Lower leg skin (tissue), 4 donors: ENCODE data around the gene DBN1. TPM values are rescaled to one million over a fixed set of nuclear protein-coding genes. Genes with fewer than 3 reads are reported as not detected.
"Not testable (repeated sequence)": the region's sequence is repeated elsewhere in the genome, so short reads cannot be mapped to it uniquely, and the experiment has no call there.

ENCODE experiments used
- DNase-seq, 2 donors: peaks; one replicate each; pipeline ENCODE4 v3.0.0-alpha.2; 2019; ENCODE audit warnings: low spot score in 2 of 2
- H3K4me3 ChIP-seq: fragments of 200-600 bp; sonication (generic); 2 replicates; pipeline ENCODE4 v1.5.1; 2017; ENCODE audit warnings: mild to moderate bottlenecking, low read depth; ENCODE audit not compliant: poor library complexity, severe bottlenecking
- POLR2A ChIP-seq, 2 donors: fragments of 450-650 bp; IDR thresholded peaks; one replicate each; pipeline ENCODE4 v1.6.1; 2016 to 2017; ENCODE audit warnings: antibody characterized with exemption in 2 of 2, mild to moderate bottlenecking in 1 of 2, moderate library complexity in 1 of 2
- WGBS, 2 donors: methylation state at CpG; one replicate each; pipeline ENCODE4 v1.1.5; 2018; 5-methylcytosine and 5-hydroxymethylcytosine counted together
- intact Hi-C: fragments of 100-400 bp; cut with DNase I; formaldehyde crosslinking; loops from one replicate; pipeline ENCODE4 v1.15.0; 2023; ENCODE audit warnings: low total_unique reads
- total RNA-seq, 4 donors: library from RNA; depleted of rRNA; stranded (reverse); fragments of >200 nt; gene quantifications; one replicate each; pipeline ENCODE4 v1.1.0, GENCODE V29; 2016
- TF ChIP-seq, protein P1 (sequence below), 3 donors: fragments of 450-650 bp; IDR thresholded peaks; one replicate each; pipeline ENCODE4 v1.5.1; 2016; ENCODE audit warnings: antibody characterized with exemption in 3 of 3, mild to moderate bottlenecking in 3 of 3, moderate library complexity in 2 of 3

DBN1 gene
- total RNA-seq, 4 donors from 2014 or later = 14.0 to 65.5 (median 27.6) TPM

DNA sequence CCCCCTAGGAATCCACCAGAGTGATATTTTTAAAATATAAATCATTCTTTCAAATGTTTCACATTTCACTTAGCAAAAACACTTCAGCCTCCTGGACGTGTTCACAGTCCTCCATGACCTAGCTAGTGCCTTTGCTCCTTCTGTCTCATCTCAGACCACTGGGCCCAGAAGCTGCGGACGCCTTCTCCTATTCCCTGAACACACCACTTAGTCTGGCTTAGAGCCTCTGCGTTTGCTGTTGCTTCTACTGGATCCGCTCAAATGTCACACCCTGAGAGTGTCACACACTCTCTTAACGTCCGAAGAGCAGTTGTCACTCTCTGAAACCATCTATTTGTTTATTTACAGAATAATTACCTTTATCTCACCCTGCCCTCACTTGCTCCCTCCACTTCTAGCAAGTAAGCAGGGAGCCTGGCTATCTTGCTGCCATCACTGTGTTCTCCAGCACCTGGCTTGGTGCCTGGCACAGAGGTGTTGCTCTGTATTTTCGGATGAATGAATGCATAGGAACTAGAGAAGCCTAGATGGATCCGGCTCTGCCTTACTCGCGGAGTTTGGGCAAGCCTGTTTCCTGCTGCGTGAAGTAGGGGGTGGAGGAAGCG, 48.1 kb downstream of the DBN1 start:
- no peak for TF ChIP-seq POLR2A (IDR thresholded peaks at IDR 0.05)
- TF ChIP-seq, protein P1, sequence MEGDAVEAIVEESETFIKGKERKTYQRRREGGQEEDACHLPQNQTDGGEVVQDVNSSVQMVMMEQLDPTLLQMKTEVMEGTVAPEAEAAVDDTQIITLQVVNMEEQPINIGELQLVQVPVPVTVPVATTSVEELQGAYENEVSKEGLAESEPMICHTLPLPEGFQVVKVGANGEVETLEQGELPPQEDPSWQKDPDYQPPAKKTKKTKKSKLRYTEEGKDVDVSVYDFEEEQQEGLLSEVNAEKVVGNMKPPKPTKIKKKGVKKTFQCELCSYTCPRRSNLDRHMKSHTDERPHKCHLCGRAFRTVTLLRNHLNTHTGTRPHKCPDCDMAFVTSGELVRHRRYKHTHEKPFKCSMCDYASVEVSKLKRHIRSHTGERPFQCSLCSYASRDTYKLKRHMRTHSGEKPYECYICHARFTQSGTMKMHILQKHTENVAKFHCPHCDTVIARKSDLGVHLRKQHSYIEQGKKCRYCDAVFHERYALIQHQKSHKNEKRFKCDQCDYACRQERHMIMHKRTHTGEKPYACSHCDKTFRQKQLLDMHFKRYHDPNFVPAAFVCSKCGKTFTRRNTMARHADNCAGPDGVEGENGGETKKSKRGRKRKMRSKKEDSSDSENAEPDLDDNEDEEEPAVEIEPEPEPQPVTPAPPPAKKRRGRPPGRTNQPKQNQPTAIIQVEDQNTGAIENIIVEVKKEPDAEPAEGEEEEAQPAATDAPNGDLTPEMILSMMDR (IDR thresholded peaks at IDR 0.05) = no peak
- no peak for DNase-seq
- H3K4me3 ChIP-seq = peak overlapping the region; percentile 8
- intact Hi-C loops = no loop called here
- 43 to 45% methylated on average over 13 of the region's 13 CpGs for WGBS, 2 donors

DNA sequence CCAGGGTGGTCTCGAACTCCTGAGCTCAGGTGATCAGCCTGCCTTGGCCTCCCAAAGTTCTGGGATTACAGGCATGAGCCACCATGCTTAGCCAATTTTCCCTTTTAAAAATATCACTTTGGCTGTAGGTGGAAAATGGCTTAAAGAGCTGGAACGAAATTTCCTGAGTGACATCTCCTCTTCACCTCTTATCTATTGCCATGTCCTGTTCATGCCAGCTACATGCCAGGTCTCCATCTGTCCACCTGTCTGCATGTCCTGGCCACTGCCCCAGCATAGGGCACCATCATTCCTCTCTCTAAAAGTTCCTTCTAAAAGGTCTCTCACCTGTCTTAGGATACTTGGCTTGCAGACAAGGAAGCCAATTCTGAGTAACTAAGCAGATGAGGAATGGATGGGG, 49.8 kb downstream of the DBN1 start:
- TF ChIP-seq, protein P1 (IDR thresholded peaks at IDR 0.05) = no peak
- TF ChIP-seq POLR2A (IDR thresholded peaks at IDR 0.05) = no peak
- intact Hi-C loops = no loop called here
- 92 to 95% methylated on average over 2 of the region's 2 CpGs for WGBS, 2 donors
- no peak overlapping the region for H3K4me3 ChIP-seq
- DNase-seq = no peak

DNA sequence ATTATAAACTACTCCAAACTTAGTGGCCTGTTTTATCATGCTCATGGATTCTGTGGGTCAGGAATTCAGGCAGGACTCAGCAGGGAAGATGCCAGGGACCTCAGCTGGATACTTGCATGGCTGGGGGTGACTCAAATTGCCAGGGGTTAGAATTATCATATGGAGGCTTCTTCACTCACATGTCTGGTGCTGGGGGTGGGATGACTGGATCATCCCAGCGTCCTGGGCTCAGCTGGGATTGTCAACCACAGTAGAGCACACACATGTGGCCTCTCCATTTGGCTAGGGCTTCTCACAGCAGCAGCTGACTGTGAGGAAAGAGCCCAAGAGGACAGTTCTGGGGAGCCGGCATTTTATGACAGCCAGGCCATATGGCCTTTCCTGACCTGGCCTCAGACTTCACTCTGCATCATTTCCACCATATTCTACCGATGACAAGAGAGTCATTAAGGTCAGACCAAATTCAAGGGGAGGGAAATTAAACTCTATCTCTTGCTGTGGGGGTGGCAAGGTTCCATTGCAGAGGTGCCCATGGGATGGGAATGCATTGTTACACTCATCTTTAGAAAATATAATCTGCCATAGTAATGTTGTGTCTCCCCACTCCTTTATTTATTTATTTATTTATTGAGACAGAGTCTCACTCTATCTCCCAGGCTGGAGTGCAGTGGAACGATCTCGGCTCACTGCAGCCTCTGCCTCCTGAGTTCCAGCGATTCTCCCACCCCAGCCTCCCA, 52.2 kb downstream of the DBN1 start:
- 74 to 76% methylated on average over 6 of the region's 6 CpGs for WGBS, 2 donors
- TF ChIP-seq, protein P1 (IDR thresholded peaks at IDR 0.05) = no peak
- no peak for TF ChIP-seq POLR2A (IDR thresholded peaks at IDR 0.05)
- intact Hi-C loops = no loop called here
- DNase-seq = no peak
- H3K4me3 ChIP-seq = no peak overlapping the region

DNA sequence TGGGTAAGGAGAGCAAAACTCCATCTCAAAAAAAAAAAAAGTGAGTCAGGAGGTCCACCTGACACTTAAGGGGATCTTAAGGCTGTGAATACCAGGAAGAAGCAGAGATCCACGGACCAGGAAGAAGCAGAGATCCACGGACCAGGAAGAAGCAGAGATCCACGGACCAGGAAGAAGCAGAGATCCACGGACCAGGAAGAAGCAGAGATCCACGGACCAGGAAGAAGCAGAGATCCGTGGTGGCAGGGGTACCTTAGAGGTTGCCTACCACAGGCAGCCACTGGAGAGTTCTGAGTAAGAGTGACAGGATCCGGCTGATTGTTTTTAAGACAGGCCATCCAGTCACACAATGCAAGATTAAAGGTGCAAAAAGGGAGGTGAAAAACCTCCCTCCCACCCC, 53.0 kb downstream of the DBN1 start:
- intact Hi-C loops, DNase-seq: not testable (repeated sequence)
- WGBS, 2 donors = 65 to 73% methylated on average over 7 of the region's 7 CpGs

DNA sequence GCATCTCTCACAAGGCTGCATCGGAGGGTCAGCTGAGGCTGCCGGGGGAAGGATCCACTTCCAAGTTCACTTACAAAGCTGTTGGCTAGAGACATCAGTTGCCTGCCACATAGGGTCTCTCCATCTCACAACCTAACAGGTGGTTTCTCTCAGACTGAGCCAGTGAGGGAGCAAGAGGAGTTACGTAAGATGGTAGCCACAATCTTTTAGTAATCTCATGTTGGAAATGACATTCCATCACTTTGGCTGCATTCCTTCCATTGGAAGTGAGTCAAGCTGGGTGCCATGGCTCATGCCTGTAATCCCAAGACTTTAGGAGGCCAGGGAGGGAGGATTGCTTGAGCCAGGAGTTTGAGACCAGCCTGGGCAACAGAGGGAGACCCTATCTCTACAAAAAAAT, 54.4 kb downstream of the DBN1 start:
- TF ChIP-seq POLR2A (IDR thresholded peaks at IDR 0.05) = no peak
- TF ChIP-seq, protein P1 (IDR thresholded peaks at IDR 0.05) = no peak
- H3K4me3 ChIP-seq = no peak overlapping the region
- 90% methylated on average over 3 of the region's 3 CpGs for WGBS, 2 donors
- DNase-seq = no peak
- intact Hi-C loops = no loop called here

More for the DNA sequence above, 53.0 kb downstream of the DBN1 start:
- H3K4me3 ChIP-seq = not testable (repeated sequence)

DNA sequence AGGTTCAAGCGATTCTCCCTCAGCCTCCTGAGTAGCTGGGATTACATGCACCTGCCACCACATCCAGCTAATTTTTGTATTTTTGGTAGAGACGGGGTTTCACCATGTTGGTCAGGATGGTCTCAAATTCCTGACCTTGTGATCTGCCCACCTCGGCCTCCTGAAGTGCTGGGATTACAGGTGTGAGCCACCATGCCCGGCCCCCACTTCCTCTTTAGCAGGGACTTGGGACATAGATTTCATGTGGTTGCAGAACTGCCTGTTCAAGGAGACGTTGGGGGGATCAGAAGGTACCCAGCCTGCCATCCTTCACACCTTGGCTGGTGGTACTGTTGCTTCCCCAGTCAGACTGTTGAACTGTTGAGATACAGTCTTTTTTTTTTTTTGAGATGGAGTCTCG, 56.4 kb downstream of the DBN1 start:
- H3K4me3 ChIP-seq, DNase-seq, intact Hi-C loops: not testable (repeated sequence)
- 78 to 90% methylated on average over 6 of the region's 6 CpGs for WGBS, 2 donors

DNA sequence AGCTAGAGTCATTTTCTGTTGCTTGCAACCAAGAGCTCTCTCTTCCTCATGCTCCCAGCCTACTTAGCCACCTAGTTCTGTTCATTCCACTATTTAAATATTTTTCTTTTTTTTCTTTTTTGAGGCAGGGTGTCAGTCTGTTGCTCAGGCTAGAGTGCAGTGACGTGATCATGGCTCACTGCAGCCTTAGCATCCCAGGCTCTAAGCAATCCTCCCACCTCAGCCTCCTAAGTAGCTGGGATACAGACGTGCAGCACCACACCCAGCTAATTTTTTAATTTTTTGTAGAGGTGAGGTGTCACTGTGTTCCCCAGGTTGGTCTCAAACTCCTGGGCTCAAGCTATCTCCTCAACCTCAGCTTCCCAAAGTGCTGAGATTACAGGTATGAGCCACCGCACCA, 59.0 kb downstream of the DBN1 start:
- intact Hi-C loops = no loop called here
- WGBS, 2 donors = 85 to 91% methylated on average over 3 of the region's 3 CpGs
- DNase-seq = no peak
- H3K4me3 ChIP-seq = no peak overlapping the region
- no peak for TF ChIP-seq POLR2A (IDR thresholded peaks at IDR 0.05)
- TF ChIP-seq, protein P1 (IDR thresholded peaks at IDR 0.05) = no peak
